Stimulated activated CD4-positive, alpha-beta T cell treated with anti-CD3 and anti-CD28 coated beads, Interleukin-2, amount 100 ng/mL, for 24 hours (primary cell): ENCODE data around the gene ANTXRL.
A peak's percentile ranks its signal among the peaks of the same experiment; 100 is the strongest.

Source experiments
- DNase-seq, 2 donors: peaks; one replicate each; pipeline ENCODE4 v3.0.0-alpha.2; 2020

ANTXRL gene

GRCh38 chr10:46255210-46255609 lies 31.6 kb upstream of the ANTXRL start:
- peak in 1 of 2 donors; percentile 17 for DNase-seq

DNA sequence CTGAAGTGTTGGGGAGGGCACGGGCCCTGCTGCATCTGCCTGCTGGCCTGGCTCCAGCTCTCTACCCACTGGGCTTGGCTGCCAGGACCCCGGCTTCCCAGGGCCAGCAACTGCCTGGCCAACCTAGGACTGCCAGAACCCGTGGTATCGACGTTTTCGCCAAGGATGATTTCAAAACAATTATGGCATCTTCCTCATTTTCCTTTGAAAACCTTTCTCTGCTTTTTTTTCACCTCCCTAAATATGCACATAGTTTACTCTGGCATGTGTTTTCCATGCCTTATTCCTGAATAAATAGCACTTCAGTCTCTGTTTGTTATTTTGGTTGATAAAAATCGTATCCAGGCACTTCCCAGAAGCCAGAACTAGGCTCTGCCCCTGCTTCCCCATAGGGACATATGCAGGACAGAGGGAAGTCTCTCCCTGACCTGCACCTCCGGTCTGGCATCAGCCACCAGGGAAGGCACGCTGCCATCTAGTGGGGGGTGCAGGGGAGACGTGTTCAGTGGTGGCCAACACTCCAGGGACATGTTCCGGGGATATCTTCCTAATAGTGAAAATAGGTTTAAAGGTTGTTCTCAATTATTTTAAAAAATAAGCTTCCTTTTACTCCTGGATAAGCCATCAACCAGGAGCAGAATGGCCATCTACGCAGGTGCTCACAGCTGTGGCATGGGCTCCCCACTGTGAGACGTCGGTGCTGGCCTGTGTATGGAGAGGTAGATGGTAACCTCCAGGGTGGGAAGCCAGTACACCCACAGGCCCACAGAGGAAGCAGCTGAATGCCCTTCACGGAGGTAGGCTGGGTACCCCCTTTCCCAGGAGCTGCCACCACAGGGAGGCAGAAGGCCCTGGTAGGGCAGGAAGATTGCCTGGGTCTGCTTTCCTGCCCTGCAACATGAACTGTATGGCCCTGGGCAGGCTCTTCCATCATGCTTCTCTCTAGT lies 30.7 kb upstream of the ANTXRL start:
- DNase-seq = peak; percentile 73 to 77

GRCh38 chr10:46257099-46257498 lies 29.7 kb upstream of the ANTXRL start:
- peak in 1 of 2 donors; percentile 9 for DNase-seq

GRCh38 chr10:46262906-46263560 lies 23.8 kb upstream of the ANTXRL start:
- peak in 1 of 2 donors; percentile 14 for DNase-seq

DNA sequence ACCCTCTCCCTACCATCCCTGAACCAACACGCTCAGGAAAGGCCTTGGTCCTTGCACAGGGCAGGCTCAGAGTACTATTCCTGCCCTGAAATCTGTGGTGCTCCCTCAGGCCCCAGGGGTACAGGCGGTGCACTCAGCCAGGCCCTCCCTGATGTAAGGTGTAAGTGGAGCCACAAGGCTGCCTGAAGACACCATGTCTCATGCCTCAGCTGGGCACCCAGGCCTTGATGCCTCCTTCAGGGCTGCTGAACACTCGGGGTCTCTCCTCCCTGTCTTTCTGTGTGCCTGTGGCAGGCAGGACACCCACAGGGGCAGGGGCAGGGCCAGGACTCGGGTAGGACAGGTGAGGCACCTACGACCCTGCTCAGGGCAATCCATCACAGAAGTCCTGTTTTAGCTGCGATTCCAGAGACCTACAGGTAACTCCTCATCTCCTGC lies 22.9 kb upstream of the ANTXRL start:
- DNase-seq = peak in 1 of 2 donors; percentile 17

DNA sequence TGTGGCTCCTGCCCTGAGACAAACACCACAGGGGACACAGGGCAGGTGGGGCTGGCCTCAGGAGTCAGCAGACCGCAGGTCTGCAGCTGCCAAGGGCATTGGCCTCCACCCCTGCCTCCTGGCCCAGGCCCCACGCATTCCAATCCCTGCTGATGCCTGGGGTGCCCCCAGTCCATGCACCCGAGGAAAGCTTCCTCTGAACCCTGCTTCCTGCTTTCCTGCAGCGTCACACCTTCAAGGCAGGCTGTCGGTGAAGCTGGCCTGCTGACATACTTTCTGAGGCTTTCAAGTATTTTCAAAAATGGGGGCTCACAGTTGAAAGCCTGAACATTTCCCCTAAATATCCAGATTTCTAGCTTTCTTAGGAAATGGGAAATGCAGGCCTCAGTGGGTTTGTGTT lies 22.5 kb upstream of the ANTXRL start:
- DNase-seq = no peak

DNA sequence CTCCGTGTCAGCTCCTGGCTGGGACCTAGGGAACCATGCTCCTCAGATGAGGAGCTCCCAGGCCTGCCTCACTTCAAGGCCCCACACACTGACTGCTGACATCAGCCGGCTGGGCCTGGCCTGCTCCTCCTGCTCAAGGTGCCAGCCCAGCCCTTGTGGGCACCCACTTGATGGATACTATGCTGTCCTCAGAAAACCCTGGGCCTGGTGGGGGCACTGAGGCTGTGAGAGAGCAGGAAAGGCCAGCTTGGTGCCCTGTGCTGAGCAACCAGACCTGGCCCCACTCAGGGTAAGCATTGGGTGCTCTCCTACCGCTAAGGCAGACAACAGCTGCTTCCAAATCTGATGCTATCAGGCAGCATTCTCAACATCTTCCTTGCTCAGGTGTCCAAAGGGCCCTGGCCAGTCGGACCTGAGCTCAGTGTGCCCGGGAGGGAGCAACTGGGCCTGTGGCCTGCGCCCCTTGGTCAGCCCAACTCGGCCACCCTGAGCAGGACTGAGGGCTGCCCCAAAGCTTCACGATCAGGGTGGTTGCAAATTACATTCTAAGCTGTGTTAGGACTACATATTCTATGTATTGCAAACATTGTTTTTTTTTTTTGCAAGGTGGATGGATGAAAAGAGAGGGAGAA lies 21.9 kb upstream of the ANTXRL start:
- DNase-seq = peak in 1 of 2 donors; percentile 18

DNA sequence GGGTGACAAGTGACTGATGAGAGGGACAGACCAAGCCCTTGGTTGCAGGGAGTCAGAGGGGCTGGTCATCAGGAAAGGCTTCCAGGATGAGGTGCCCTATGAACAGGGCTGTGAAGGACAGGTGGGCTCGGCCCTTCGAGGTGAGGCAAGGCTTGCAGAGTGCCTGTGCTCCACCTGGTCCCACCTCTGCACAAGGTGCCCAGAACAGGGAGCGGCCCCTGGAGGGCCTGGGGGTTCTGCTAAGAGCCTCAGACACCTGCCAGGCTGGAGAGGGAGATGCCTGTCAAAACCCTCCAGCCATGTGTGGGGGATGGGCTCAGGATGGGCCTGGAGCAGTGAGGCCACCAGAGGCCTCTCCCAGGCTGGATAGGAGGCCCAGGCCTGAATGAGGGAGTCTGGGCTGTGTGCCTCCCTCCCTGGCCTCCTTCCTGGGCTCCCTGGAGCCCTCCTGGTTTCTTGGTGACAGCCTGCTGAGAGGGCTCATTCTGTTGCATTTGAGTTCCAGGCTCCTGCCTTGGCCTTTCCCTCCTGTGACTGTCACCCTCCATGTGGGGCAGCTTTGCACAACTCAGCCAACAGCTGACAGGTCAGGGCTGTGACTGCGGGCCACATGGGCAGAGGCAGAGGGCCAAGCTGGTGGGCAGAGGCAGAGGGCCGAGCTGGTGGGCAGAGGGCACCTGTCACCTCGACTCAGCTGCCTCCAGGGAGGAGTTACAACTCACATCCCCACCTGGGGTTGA lies 21.1 kb upstream of the ANTXRL start:
- DNase-seq = peak in 1 of 2 donors; percentile 17

DNA sequence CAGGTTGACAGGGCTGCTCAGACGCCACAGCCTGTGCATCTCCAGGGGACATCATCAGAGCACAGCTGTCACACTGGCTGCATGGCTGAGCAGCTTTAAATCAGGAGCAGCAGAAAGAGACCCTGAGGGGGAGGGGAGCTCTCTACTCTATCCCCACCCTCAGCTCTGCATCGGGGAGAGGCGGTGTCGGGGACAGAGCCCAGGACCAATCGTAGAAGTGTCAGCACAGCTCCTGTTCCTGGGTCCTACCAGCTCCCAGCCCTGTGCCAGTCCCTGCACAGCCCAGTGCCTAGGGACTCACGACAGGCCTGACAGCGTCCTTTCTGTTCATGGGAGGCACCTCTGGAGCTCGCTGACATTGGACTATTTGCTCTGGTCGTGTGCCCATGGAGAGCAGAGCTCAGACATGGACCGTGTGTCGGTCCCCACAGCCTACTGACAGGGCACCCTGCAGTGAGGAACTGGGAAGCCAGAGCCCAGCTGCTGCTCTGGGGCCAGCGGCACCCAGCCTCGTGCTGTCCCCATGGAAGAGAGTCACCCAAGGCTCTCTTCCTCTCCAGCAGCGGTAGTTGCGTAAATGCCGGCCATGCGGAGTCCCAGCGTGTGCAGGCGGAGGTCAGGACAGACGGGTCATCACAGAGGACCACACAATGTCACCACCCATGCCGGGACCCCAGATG lies 20.4 kb upstream of the ANTXRL start:
- DNase-seq = peak in 1 of 2 donors; percentile 18

GRCh38 chr10:46267132-46267985 lies 19.4 kb upstream of the ANTXRL start:
- peak in 1 of 2 donors; percentile 18 for DNase-seq

- peak; percentile 62 to 66 for DNase-seq
Observed at GRCh38 chr10:46268076-46268881, 18.5 kb upstream of the ANTXRL start.

- peak in 1 of 2 donors; percentile 42 for DNase-seq
Observed at GRCh38 chr10:46269554-46270053, 17.2 kb upstream of the ANTXRL start.

DNA sequence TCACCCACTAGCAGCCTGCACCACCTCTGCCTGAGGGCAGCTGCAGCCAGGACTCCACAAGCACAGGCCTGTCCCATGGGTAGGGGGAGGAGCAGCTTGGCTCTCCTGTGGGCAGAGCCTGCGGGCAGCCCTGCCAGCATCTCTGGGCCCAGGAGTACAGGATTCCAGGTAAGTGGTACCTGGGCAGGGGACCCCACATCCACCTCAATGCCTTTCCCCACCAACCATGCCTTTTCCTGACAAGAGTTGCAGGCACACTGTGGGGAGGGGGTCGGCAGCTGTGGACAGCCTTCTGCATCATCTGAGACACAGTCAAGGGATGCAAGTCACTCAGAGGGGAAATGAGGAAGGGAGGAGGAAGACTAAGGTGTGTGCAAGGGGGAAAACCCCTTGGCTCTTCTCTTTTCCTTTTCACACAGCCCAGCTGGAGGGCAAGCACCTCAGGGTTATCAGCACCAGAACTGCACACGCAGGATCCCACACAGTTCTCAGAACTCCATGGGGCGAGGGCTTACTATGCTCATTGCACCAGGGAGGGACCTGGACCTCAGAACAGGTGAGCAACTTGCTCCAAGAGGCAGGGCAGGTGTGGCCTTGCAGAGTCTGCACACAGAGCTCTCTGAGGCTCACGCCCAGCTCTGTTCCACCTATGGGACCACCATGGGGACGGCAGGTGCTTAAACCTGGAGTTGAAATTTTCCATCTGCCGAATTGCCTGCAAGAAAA lies 16.5 kb upstream of the ANTXRL start:
- DNase-seq = peak in 1 of 2 donors; percentile 17

GRCh38 chr10:46270963-46271530 lies 15.8 kb upstream of the ANTXRL start:
- peak in 1 of 2 donors; percentile 15 for DNase-seq

GRCh38 chr10:46271795-46272499 lies 14.8 kb upstream of the ANTXRL start:
- peak in 1 of 2 donors; percentile 17 for DNase-seq

DNA sequence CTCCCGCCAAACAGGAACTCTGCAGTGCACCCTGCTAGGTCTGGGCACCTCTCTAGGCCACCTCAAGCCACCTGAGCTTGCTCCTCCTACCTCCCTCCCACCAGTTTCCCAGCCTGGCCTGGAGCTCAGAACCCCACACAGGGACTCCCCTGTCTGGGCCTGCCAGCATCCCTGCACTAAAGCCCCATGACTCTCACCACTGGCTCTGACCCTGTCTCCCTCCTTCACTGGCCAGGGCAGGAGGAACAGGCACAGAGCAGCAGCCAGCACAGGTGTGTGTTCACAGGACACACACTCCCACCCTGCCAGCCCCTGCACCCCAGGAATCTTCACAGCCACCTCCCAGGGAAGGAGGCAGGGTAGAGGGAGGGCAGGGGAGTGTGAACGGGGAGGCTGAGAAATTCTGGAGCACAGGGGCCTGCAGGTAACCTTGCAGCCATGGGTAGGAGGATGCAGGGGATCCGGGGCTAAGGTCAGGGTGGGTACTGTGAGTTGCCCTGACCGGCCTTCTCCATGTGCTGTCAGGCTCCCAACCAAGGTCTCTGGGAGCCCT lies 13.9 kb upstream of the ANTXRL start:
- peak in 1 of 2 donors; percentile 18 for DNase-seq
